Loucy (cell line): ENCODE data around the gene NHLH1.

ENCODE experiments used
- H2AFZ ChIP-seq: fragments of 200-600 bp; sonication (generic); 2 replicates; pipeline ENCODE4 v1.6.0; 2016; ENCODE audit warnings: antibody characterized with exemption, mild to moderate bottlenecking, low read length, moderate library complexity
- H3F3A ChIP-seq: fragments of 200-600 bp; 2 replicates; pipeline ENCODE4 v1.6.0; 2016; ENCODE audit warnings: antibody characterized with exemption, low read depth, mild to moderate bottlenecking
- H3K27me3 ChIP-seq: fragments of 200-600 bp; sonication (generic); 2 replicates; pipeline ENCODE4 v1.6.1; 2014; ENCODE audit warnings: low read length, mild to moderate bottlenecking; ENCODE audit not compliant: insufficient read depth, poor library complexity, severe bottlenecking
- H3K36me3 ChIP-seq: fragments of 200-600 bp; sonication (generic); 2 replicates; pipeline ENCODE4 v1.6.1; 2016; ENCODE audit warnings: low read length; ENCODE audit not compliant: insufficient read depth
- H3K4me1 ChIP-seq: fragments of 200-600 bp; sonication (generic); 2 replicates; pipeline ENCODE4 v1.5.1; 2014; ENCODE audit warnings: low read length, mild to moderate bottlenecking; ENCODE audit not compliant: insufficient read depth, poor library complexity, severe bottlenecking
- H3K4me2 ChIP-seq: fragments of 200-600 bp; sonication (generic); 2 replicates; pipeline ENCODE4 v1.6.0; 2014; ENCODE audit warnings: antibody characterized with exemption, low read length, low read depth, mild to moderate bottlenecking; ENCODE audit not compliant: poor library complexity, severe bottlenecking
- H3K4me3 ChIP-seq: fragments of 200-600 bp; sonication (generic); 2 replicates; pipeline ENCODE4 v1.5.1; 2014; ENCODE audit warnings: low read length, mild to moderate bottlenecking, mixed read lengths; ENCODE audit not compliant: poor library complexity, severe bottlenecking
- H3K79me2 ChIP-seq: fragments of 200-600 bp; sonication (generic); 2 replicates; pipeline ENCODE4 v1.6.1; 2014; ENCODE audit warnings: low read length; ENCODE audit not compliant: insufficient read depth
- H3K9ac ChIP-seq: fragments of 200-600 bp; sonication (generic); 2 replicates; pipeline ENCODE4 v1.6.0; 2014; ENCODE audit warnings: mild to moderate bottlenecking, low read depth, low read length, moderate library complexity; ENCODE audit not compliant: poor library complexity, severe bottlenecking
- H3K9me2 ChIP-seq: fragments of 200-600 bp; sonication (generic); replicated peaks from 2 replicates; pipeline ENCODE4 v1.6.1; 2016; ENCODE audit warnings: low read depth, low read length, mixed read lengths
- H3K9me3 ChIP-seq: fragments of 200-600 bp; sonication (generic); 2 replicates; pipeline ENCODE4 v1.6.1; 2014; ENCODE audit warnings: mild to moderate bottlenecking, antibody characterized with exemption, low read length, low read depth; ENCODE audit not compliant: insufficient read depth
- H4K20me1 ChIP-seq: fragments of 200-600 bp; sonication (generic); 2 replicates; pipeline ENCODE4 v1.6.0; 2014; ENCODE audit warnings: antibody characterized with exemption, low read length, mild to moderate bottlenecking; ENCODE audit not compliant: insufficient read depth, poor library complexity, severe bottlenecking
- EZH2phosphoT487 ChIP-seq: fragments of 200-600 bp; IDR thresholded peaks from 2 replicates; pipeline ENCODE4 v1.6.1; 2018; ENCODE audit warnings: antibody characterized with exemption, mild to moderate bottlenecking, moderate library complexity, borderline replicate concordance
- TF ChIP-seq, protein P1 (sequence below): fragments of 200-600 bp; sonication (generic); conservative IDR thresholded peaks from 2 replicates; pipeline ENCODE4 v1.5.1; 2014; ENCODE audit warnings: mild to moderate bottlenecking, antibody characterized with exemption, low read length

Gene NHLH1

DNA sequence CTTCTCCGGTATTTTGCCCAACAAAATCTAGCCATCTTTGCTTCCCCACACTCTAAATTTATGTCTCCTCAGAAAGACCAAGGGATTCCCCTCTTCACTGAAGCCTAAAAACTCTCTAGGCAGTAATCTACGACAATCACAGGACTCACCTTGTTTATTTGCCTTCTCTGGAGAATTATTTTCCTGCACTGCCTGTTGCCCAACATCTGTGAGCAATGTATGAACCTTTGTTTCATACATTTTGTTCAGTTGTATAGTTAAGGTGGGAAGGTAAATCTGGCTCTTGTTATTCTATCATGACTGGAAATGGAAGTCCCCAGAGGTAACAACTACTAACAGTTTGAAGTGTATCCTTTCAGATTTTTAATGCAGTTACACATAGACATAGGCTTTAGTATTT lies 26.0 kb upstream of the NHLH1 start:
- H3K79me2 ChIP-seq, result peaks cover 83% of the 10 kb centered on the region
- H3K9ac ChIP-seq, result peak overlapping the region; percentile 88
- H3K9me2 ChIP-seq, result no peaks in the 10 kb centered on the region
- peaks cover 28% of the 10 kb centered on the region; the same call in 1 of the 2 replicates for H3K36me3 ChIP-seq
- H3K4me3 ChIP-seq, result peak overlapping the region; percentile 98
- H3F3A ChIP-seq, result no peaks in the 10 kb centered on the region
- H3K9me3 ChIP-seq, result no peaks in the 10 kb centered on the region
- peaks cover 53% of the 10 kb centered on the region for H4K20me1 ChIP-seq
- H3K4me1 ChIP-seq, result peaks cover 47% of the 10 kb centered on the region
- no peaks in the 10 kb centered on the region for H3K27me3 ChIP-seq
- peak overlapping the region; percentile 96 for H3K4me2 ChIP-seq
- TF ChIP-seq, protein P1, sequence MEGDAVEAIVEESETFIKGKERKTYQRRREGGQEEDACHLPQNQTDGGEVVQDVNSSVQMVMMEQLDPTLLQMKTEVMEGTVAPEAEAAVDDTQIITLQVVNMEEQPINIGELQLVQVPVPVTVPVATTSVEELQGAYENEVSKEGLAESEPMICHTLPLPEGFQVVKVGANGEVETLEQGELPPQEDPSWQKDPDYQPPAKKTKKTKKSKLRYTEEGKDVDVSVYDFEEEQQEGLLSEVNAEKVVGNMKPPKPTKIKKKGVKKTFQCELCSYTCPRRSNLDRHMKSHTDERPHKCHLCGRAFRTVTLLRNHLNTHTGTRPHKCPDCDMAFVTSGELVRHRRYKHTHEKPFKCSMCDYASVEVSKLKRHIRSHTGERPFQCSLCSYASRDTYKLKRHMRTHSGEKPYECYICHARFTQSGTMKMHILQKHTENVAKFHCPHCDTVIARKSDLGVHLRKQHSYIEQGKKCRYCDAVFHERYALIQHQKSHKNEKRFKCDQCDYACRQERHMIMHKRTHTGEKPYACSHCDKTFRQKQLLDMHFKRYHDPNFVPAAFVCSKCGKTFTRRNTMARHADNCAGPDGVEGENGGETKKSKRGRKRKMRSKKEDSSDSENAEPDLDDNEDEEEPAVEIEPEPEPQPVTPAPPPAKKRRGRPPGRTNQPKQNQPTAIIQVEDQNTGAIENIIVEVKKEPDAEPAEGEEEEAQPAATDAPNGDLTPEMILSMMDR, result no peak
- no peak for TF ChIP-seq EZH2phosphoT487
- H2AFZ ChIP-seq, result no peak overlapping the region

DNA sequence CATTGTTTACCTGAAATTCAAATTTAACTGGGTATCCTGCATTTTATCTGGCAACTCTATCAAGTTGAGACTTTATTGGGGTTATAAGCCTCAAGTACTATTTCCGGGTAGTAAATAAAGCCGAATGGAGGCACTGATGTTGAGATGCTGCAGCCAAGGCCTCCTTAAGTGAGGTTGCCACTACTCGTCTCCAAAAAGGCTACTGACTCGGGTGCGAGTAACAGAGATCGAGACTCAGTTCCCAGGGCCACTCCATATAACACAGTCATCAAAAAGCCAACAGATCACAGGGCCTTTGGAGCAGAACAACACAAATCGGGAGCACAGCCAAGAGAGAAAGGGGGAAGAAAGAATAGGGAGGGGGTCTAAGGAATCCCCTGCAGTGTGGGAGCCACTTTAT lies 24.3 kb upstream of the NHLH1 start:
- peak overlapping the region; percentile 88 for H2AFZ ChIP-seq
- peaks cover 49% of the 10 kb centered on the region for H3K4me1 ChIP-seq
- peak overlapping the region; percentile 96 for H3K4me2 ChIP-seq
- peaks cover 50% of the 10 kb centered on the region for H4K20me1 ChIP-seq
- peaks cover 88% of the 10 kb centered on the region for H3K79me2 ChIP-seq
- TF ChIP-seq, protein P1, result no peak
- no peak for TF ChIP-seq EZH2phosphoT487
- H3F3A ChIP-seq, result no peaks in the 10 kb centered on the region
- H3K9me3 ChIP-seq, result no peaks in the 10 kb centered on the region
- H3K9me2 ChIP-seq, result no peaks in the 10 kb centered on the region
- H3K36me3 ChIP-seq, result peaks cover 23% of the 10 kb centered on the region; the same call in 1 of the 2 replicates
- peak overlapping the region; percentile 98 for H3K4me3 ChIP-seq
- no peaks in the 10 kb centered on the region for H3K27me3 ChIP-seq
- peak overlapping the region; percentile 88 for H3K9ac ChIP-seq

DNA sequence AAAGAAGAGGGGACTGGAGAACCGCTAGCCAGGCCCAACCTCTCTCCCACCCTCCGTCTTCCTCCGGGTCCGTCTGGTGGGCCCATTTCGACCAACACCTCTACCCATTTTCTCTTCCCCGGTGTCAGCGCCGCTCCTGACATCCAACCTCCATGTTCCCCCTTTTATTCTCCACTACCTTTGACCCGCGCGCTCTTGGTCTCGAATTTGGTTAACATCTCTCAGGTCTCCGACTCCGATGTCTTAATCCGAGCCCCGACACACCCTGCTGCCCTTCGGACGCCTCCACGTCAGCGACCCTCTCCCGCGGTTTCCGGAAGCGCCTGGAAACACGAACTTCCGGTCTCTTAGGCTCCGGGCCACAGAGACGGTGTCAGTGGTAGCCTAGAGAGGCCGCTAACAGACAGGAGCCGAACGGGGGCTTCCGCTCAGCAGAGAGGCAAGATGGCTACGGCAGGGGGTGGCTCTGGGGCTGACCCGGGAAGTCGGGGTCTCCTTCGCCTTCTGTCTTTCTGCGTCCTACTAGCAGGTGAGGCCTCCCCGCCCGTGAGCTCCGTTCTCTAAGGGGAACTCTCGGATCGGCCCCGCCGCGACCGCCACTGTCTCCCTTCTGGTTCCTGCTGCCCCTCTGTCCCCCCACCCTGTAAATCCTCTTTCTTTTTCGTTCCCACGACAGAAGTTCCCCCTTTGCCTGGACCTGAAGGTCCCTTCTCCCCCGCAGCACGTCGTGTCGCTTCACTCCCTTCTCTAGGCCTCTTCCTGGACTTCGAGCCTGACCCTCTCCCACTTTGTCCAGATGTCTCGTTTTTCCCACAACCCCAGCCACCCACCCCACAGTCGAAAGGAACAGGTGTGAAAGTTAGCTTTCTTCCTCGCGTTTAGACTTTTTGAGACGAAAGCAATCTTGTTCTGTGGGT lies 23.7 kb upstream of the NHLH1 start, which contains the start of the genes COPA and NCSTN:
Gene COPA (minus strand): TSS at position 298 of the 917 bp plus-strand sequence. CDS start 80 bp downstream, at position 218.
Gene NCSTN (plus strand): TSS at position 431 of the 917 bp plus-strand sequence. CDS start 14 bp downstream, at position 445.
- no peaks in the 10 kb centered on the region for H3K27me3 ChIP-seq
- peak within 1 kb of the TSS; percentile 96 for H3K4me2 ChIP-seq
- TF ChIP-seq, protein P1, result no peak
- no peak for TF ChIP-seq EZH2phosphoT487
- no peaks in the 10 kb centered on the region for H3K9me3 ChIP-seq
- peaks cover 83% of the 10 kb centered on the region for H3K79me2 ChIP-seq
- no peaks in the 10 kb centered on the region for H3F3A ChIP-seq
- peaks cover 49% of the 10 kb centered on the region for H3K4me1 ChIP-seq
- no peaks in the 10 kb centered on the region for H3K9me2 ChIP-seq
- H2AFZ ChIP-seq, result peak within 1 kb of the TSS; percentile 88
- H3K4me3 ChIP-seq, result peak within 1 kb of the TSS; percentile 98
- peaks cover 21% of the 10 kb centered on the region; the same call in 1 of the 2 replicates for H3K36me3 ChIP-seq
- peak within 1 kb of the TSS; percentile 88 for H3K9ac ChIP-seq
- H4K20me1 ChIP-seq, result peaks cover 44% of the 10 kb centered on the region
